Kidney (tissue), 14 donors: ENCODE data around the gene SLC2A5. TPM values are rescaled to one million over a fixed set of nuclear protein-coding genes. Genes with fewer than 3 reads are reported as not detected.
A peak's percentile ranks its signal among the peaks of the same experiment; 100 is the strongest.

ENCODE experiments used
- DNase-seq, 5 donors: peaks; one replicate each; pipeline ENCODE4 v3.0.0-alpha.2; 2013 to 2020
- FAIRE-seq: peaks from 2 replicates; lab custom pipeline; 2012; peaks lifted over from hg19 to GRCh38; lab: Jason Lieb, UNC
- H3K27ac ChIP-seq, 2 donors: one replicate each; pipeline ENCODE4 v1.7.0; 2013; ENCODE audit warnings: low read depth in 2 of 2, low read length in 2 of 2, inconsistent platforms in 1 of 2
- H3K27me3 ChIP-seq: one replicate; pipeline ENCODE4 v1.7.1; 2013; ENCODE audit warnings: low read length, inconsistent platforms; ENCODE audit not compliant: control insufficient read depth, insufficient read depth
- H3K36me3 ChIP-seq, 3 donors: one replicate each; pipeline versions ENCODE4 v1.7.0 to v1.7.1; 2013; ENCODE audit warnings: low read length in 3 of 3, control low read depth in 1 of 3, inconsistent platforms in 1 of 3; ENCODE audit not compliant: insufficient read depth in 3 of 3, control insufficient read depth in 2 of 3
- H3K4me1 ChIP-seq, 3 donors: one replicate each; pipeline versions ENCODE4 v1.7.0 to v1.7.1; 2013; ENCODE audit warnings: low read length in 3 of 3, inconsistent platforms in 1 of 3, low read depth in 1 of 3; ENCODE audit not compliant: control insufficient read depth in 2 of 3, insufficient read depth in 2 of 3
- H3K4me3 ChIP-seq, 3 donors: one replicate each; pipeline versions ENCODE4 v1.7.0 to v1.8.1; 2013; ENCODE audit warnings: low read length in 3 of 3, control low read depth in 1 of 3, inconsistent platforms in 1 of 3
- H3K9ac ChIP-seq, 3 donors: one replicate each; pipeline versions ENCODE4 v1.7.0 to v1.7.1; 2013; ENCODE audit warnings: low read length in 3 of 3, control low read depth in 1 of 3, inconsistent platforms in 1 of 3
- H3K9me3 ChIP-seq, 3 donors: one replicate each; pipeline versions ENCODE4 v1.7.0 to v1.7.1; 2013; ENCODE audit warnings: low read length in 3 of 3, control low read depth in 1 of 3, inconsistent platforms in 1 of 3; ENCODE audit not compliant: control insufficient read depth in 2 of 3, insufficient read depth in 1 of 3
- intact Hi-C: fragments of 100-400 bp; cut with DNase I; formaldehyde crosslinking; loops from one replicate; pipeline ENCODE4 v1.11.1; 2022
- polyA plus RNA-seq: library from polyadenylated mRNA; stranded (reverse); fragments of 350-450 nt; fragmentation: Illumina TruSeq; extraction: RNeasy Lipid Tissue Mini Kit (QIAGEN cat#74804); gene quantifications from one replicate; pipeline ENCODE4 v1.2.3, GENCODE V29; 2014; ENCODE audit warnings: low read depth, low replicate concordance; ENCODE audit not compliant: insufficient read depth
- total RNA-seq: library from RNA; stranded (reverse); fragmentation: NEBNext Ultra II Directional; extraction: Animal tissue kit (Norgen Biotek cat#: 25700); gene quantifications from one replicate; pipeline ENCODE4 v1.2.1, GENCODE V29; 2021
- TF ChIP-seq, protein P1 (sequence below): IDR thresholded peaks from 3 replicates; pipeline ENCODE4 v1.5.1; 2012; ENCODE audit warnings: mild to moderate bottlenecking, moderate library complexity, borderline replicate concordance; ENCODE audit not compliant: insufficient read depth; ENCODE audit errors: extremely low read depth
- donor health status: control.
- donor health status: control.
- donor health status: control.
- donor health status: control.
- donor health status: control.
- donor health status: DM: yes; HTN: yes; CAD: no.
- donor health status: Normal renal cell carcinoma (clear cell type).

The SLC2A5 gene
- total and polyA plus RNA-seq, 2 donors from 2014 or later, result 6.4 to 9.0 TPM

DNA sequence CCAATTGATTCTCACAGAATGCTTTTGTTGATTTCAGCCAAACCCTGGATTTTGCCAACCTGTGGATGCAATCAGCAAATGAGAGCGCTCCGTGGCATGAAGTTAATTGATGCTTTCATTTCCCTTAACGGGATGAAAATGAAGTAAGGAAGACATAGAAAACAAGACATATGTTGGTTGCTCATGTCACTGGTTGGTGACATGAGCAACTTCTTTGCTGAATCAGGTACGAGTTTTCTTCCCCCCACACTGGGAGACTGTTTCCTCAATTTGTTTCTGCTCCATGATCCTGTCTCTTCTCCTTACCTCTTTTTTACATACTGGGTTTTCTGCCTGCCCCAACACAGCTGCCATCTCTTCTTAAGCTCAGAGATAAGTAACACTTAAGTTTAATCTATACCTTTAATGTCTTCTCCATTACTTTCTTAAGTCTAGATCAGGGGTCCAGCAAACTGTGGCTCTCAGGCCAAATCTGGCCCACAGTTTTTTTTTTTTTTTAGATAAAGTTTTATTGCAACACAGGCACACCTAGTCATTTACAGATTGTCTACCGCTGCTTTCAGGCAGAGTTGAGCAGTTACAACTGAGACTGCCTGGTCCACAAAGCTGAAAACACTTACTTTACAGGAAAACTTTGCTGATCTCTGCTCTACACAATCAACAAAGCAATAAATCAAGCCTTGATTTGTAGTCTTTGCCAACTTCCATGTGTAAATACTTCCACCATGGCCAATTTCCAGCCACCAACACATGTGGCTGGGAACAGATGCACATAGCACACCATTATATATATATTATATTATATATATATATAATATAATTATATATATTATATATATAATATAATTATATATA, 46.1 kb upstream of the SLC2A5 start:
- Histone ChIP-seq H3K27ac (no peak overlapping the region), H3K9ac (no peak overlapping the region), H3K9me3 (no peaks in the 10 kb centered on the region), H3K36me3 (no peaks in the 10 kb centered on the region), H3K4me3 (no peak overlapping the region), H3K4me1 (peaks cover 0 to 4% (median 0%) of the 10 kb centered on the region in 3 donors), H3K27me3 (no peaks in the 10 kb centered on the region)
- DNase-seq, result no peak
- intact Hi-C loops, result no loop called here
- FAIRE-seq, result no peak
- TF ChIP-seq, protein P1, sequence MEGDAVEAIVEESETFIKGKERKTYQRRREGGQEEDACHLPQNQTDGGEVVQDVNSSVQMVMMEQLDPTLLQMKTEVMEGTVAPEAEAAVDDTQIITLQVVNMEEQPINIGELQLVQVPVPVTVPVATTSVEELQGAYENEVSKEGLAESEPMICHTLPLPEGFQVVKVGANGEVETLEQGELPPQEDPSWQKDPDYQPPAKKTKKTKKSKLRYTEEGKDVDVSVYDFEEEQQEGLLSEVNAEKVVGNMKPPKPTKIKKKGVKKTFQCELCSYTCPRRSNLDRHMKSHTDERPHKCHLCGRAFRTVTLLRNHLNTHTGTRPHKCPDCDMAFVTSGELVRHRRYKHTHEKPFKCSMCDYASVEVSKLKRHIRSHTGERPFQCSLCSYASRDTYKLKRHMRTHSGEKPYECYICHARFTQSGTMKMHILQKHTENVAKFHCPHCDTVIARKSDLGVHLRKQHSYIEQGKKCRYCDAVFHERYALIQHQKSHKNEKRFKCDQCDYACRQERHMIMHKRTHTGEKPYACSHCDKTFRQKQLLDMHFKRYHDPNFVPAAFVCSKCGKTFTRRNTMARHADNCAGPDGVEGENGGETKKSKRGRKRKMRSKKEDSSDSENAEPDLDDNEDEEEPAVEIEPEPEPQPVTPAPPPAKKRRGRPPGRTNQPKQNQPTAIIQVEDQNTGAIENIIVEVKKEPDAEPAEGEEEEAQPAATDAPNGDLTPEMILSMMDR, result no peak

DNA sequence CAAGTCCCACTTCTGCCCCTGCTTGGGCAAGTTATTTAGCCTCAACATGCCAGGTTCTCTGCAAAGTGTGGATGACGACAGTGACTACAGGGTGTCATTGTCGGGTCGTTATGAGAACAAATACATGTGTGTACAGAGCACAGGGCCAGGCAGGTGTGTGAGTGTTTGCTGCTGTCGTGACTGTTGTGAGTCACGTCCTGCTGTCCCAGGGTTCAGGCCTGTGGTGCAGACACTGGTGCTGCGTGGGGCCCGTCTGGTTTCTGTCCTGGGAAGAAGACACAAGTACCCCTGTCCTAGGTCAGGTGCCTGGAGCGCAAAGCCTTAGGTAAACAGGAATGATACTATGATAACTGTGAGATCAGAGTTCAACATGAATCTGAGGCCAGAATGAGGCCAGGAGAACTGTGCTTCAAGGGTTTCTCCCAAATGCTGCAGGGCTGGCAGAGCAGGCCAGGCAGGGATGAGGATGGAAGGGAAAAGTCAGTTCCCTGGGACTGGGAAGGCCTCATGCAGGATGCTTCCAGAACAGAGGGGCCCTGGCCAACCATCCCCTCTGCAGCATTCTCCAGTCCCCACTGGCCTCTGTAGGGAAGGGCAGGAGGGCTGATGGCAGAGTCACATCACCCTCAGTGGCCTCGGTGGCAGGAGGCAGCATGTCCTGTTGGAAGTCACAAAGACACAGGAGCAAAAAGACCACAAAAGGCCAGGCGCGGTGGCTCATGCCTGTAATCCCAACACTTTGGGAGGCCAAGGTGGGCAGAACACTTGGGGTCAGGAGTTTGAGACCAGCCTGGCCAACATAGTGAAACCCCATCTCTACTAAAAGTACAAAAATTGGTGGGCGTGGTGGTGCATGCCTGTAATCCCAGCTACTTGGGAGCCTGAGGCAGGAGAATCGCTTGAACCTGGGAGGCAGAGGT, 43.8 kb upstream of the SLC2A5 start:
- intact Hi-C loops, result no loop called here
- H3K27me3 ChIP-seq, result no peaks in the 10 kb centered on the region
- DNase-seq (peak in 1 of 5 donors; percentile 67), FAIRE-seq (no peak)
- no peaks in the 10 kb centered on the region for H3K9me3 ChIP-seq
- H3K36me3 ChIP-seq, result no peaks in the 10 kb centered on the region
- no peak overlapping the region for H3K9ac ChIP-seq
- TF ChIP-seq, protein P1, result no peak
- H3K27ac ChIP-seq, result no peak overlapping the region
- peaks cover 0 to 4% (median 0%) of the 10 kb centered on the region in 3 donors for H3K4me1 ChIP-seq
- H3K4me3 ChIP-seq, result no peak overlapping the region

DNA sequence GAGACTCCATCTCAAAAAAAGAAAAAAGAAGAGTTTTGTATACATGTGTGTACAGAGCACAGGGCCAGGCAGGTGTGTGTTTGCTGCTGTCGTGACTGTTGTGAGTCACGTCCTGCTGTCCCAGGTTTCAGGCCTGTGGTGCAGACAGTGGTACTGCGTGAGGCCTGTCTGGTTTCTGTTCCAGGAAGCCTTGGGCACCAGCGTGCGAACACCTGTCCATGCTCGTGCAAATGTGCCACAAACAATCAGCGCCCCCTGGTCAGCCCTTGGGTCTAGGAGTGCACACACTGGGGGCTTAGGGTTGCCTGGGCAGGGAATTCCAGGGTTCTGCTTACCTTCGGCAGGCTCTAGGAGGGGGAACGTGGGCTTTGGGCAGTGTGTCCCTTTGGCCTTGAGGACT, 42.5 kb upstream of the SLC2A5 start:
- intact Hi-C loops, result no loop called here
- H3K9ac ChIP-seq, result no peak overlapping the region
- H3K4me3 ChIP-seq, result no peak overlapping the region
- no peaks in the 10 kb centered on the region for H3K36me3 ChIP-seq
- FAIRE-seq (no peak), DNase-seq (peak in 1 of 5 donors; percentile 63)
- no peak overlapping the region for H3K27ac ChIP-seq
- TF ChIP-seq, protein P1, result no peak
- H3K9me3 ChIP-seq, result no peaks in the 10 kb centered on the region
- peaks cover 0 to 4% (median 0%) of the 10 kb centered on the region in 3 donors for H3K4me1 ChIP-seq
- H3K27me3 ChIP-seq, result no peaks in the 10 kb centered on the region
